GM23338 (cell line): ENCODE data around the gene NFATC3. TPM values are rescaled to one million over a fixed set of nuclear protein-coding genes. Genes with fewer than 3 reads are reported as not detected.

Experiments
- ATAC-seq: fragments of 200-7000 bp; cut with Tn5 transposase; 3 replicates; pipeline ENCODE4 v1.9.1; 2020
- DNase-seq: peaks from one replicate; pipeline ENCODE4 v3.0.0-alpha.2; 2015; ENCODE audit warnings: low spot score
- H2AFZ ChIP-seq: fragments of 200-600 bp; sonication (generic); 2 replicates; pipeline ENCODE4 v1.8.0; 2016; ENCODE audit warnings: antibody characterized with exemption, mild to moderate bottlenecking, moderate library complexity
- H3F3A ChIP-seq: fragments of 200-600 bp; sonication (generic); replicated peaks from 2 replicates; pipeline ENCODE4 v1.8.0; 2017; ENCODE audit warnings: antibody characterized with exemption, mixed run types, low read depth
- H3K27ac ChIP-seq: fragments of 200-600 bp; sonication (generic); 2 replicates; pipeline ENCODE4 v1.6.1; 2016; ENCODE audit warnings: low read depth
- H3K27me3 ChIP-seq: fragments of 200-600 bp; sonication (generic); 2 replicates; pipeline ENCODE4 v1.8.0; 2016; ENCODE audit warnings: mild to moderate bottlenecking, mixed run types, moderate library complexity; ENCODE audit not compliant: insufficient read depth
- H3K36me3 ChIP-seq: fragments of 200-600 bp; sonication (generic); 2 replicates; pipeline ENCODE4 v1.8.0; 2016; ENCODE audit warnings: mild to moderate bottlenecking; ENCODE audit not compliant: insufficient read depth
- H3K4me1 ChIP-seq: fragments of 200-600 bp; sonication (generic); 2 replicates; pipeline ENCODE4 v1.8.0; 2016; ENCODE audit warnings: mild to moderate bottlenecking, moderate library complexity; ENCODE audit not compliant: insufficient read depth
- H3K4me2 ChIP-seq: fragments of 200-600 bp; sonication (generic); 2 replicates; pipeline ENCODE4 v1.7.1; 2017; ENCODE audit warnings: mixed run types
- H3K4me3 ChIP-seq: fragments of 200-600 bp; sonication (generic); 2 replicates; pipeline ENCODE4 v1.6.1; 2016; ENCODE audit warnings: mixed run types
- H3K79me2 ChIP-seq: fragments of 200-600 bp; sonication (generic); replicated peaks from 2 replicates; pipeline ENCODE4 v1.8.0; 2017; ENCODE audit warnings: mild to moderate bottlenecking; ENCODE audit not compliant: insufficient read depth
- H3K9me2 ChIP-seq: fragments of 200-600 bp; sonication (generic); 2 replicates; pipeline ENCODE4 v1.8.0; 2017; ENCODE audit not compliant: insufficient read depth
- H4K20me1 ChIP-seq: fragments of 200-600 bp; sonication (generic); replicated peaks from 2 replicates; pipeline ENCODE4 v1.8.0; 2017; ENCODE audit warnings: mild to moderate bottlenecking; ENCODE audit not compliant: insufficient read depth
- H3K27ac Mint-ChIP-seq: 2 replicates; pipeline ENCODE4 v1.8.0; 2020; ENCODE audit warnings: inconsistent platforms, mild to moderate bottlenecking, moderate library complexity, mixed read lengths
- H3K27me3 Mint-ChIP-seq: 3 replicates; pipeline ENCODE4 v1.8.0; 2022; ENCODE audit warnings: low read depth, mild to moderate bottlenecking, moderate library complexity, mixed read lengths, inconsistent platforms; ENCODE audit not compliant: insufficient read depth, poor library complexity
- H3K36me3 Mint-ChIP-seq: 3 replicates; pipeline ENCODE4 v1.8.0; 2021; ENCODE audit warnings: low read depth, mild to moderate bottlenecking, inconsistent platforms, moderate library complexity, mixed read lengths
- H3K4me1 Mint-ChIP-seq: 3 replicates; pipeline ENCODE4 v1.8.0; 2020; ENCODE audit warnings: mild to moderate bottlenecking, inconsistent platforms, mixed read lengths
- H3K4me3 Mint-ChIP-seq: 3 replicates; pipeline ENCODE4 v1.8.0; 2021; ENCODE audit warnings: moderate library complexity, mild to moderate bottlenecking, inconsistent platforms, mixed read lengths
- H3K9me3 Mint-ChIP-seq: 3 replicates; pipeline ENCODE4 v1.8.0; 2020; ENCODE audit warnings: moderate library complexity, mild to moderate bottlenecking, inconsistent platforms, mixed read lengths
- CREB1 ChIP-seq: fragments of 250-450 bp; sonication (Bioruptor Pico); IDR thresholded peaks from 2 replicates; pipeline ENCODE4 v1.5.0; 2020; ENCODE audit warnings: low read depth, mild to moderate bottlenecking, moderate library complexity
- CTCF ChIP-seq, 2 experiments: fragments of 200-600 bp in 1 of 2; sonication (generic) in 1 of 2; conservative IDR thresholded peaks; 2 replicates each; pipeline versions ENCODE4 v1.5.1 to v1.6.1; 2016 to 2017; ENCODE audit warnings: antibody characterized with exemption in 2 of 2, low read depth in 2 of 2, mild to moderate bottlenecking in 2 of 2, moderate library complexity in 1 of 2
- EZH2 ChIP-seq: fragments of 200-600 bp; sonication (generic); IDR thresholded peaks from one replicate; pipeline ENCODE4 v1.8.0; 2017; ENCODE audit warnings: antibody characterized with exemption, mild to moderate bottlenecking, low read depth; ENCODE audit not compliant: unreplicated experiment
- EZH2phosphoT487 ChIP-seq: fragments of 200-600 bp; sonication (generic); IDR thresholded peaks from one replicate; pipeline ENCODE4 v1.8.1; 2018; ENCODE audit warnings: antibody characterized with exemption; ENCODE audit not compliant: unreplicated experiment
- JUNB ChIP-seq: IDR thresholded peaks from one replicate; pipeline ENCODE4 v1.6.1; 2016; ENCODE audit warnings: antibody characterized with exemption; ENCODE audit not compliant: unreplicated experiment
- NANOG ChIP-seq: IDR thresholded peaks from 2 replicates; pipeline ENCODE4 v1.6.1; 2016; ENCODE audit warnings: antibody characterized with exemption, borderline replicate concordance
- POLR2AphosphoS5 ChIP-seq: IDR thresholded peaks from 2 replicates; pipeline ENCODE4 v1.6.1; 2016; ENCODE audit warnings: antibody characterized with exemption, low read depth
- STAT1 ChIP-seq: IDR thresholded peaks from one replicate; pipeline ENCODE4 v1.6.1; 2016; ENCODE audit warnings: antibody characterized with exemption; ENCODE audit not compliant: unreplicated experiment
- ZNF114 ChIP-seq: fragments of 250-450 bp; sonication (Bioruptor Pico); IDR thresholded peaks from 2 replicates; pipeline ENCODE4 v1.5.0; 2020; ENCODE audit warnings: mild to moderate bottlenecking, moderate library complexity
- ZNF331 ChIP-seq: fragments of 250-450 bp; sonication (Bioruptor Pico); IDR thresholded peaks from 2 replicates; pipeline ENCODE4 v1.5.0; 2020; ENCODE audit warnings: low read depth, mild to moderate bottlenecking, moderate library complexity
- ZNF462 ChIP-seq: fragments of 250-450 bp; sonication (Bioruptor Pico); IDR thresholded peaks from 2 replicates; pipeline ENCODE4 v1.5.0; 2020; ENCODE audit warnings: mild to moderate bottlenecking, moderate library complexity
- polyA plus RNA-seq: library from polyadenylated mRNA; unstranded; fragments of >200 nt; fragmentation: Nextera tagmentation; extraction: Ambion mirVana; gene quantifications from 2 replicates; pipeline ENCODE4 v1.2.1, GENCODE V29; 2016
- total RNA-seq: library from RNA; depleted of rRNA; stranded (reverse); fragments of >200 nt; shearing (Covaris generic); gene quantifications from 2 replicates; pipeline ENCODE4 v1.2.3, GENCODE V29; 2014
- TF ChIP-seq, protein P1 (sequence below): IDR thresholded peaks from one replicate; pipeline ENCODE4 v1.6.1; 2018; ENCODE audit warnings: antibody characterized with exemption; ENCODE audit not compliant: unreplicated experiment

NFATC3 gene
- total and polyA plus RNA-seq, 2 experiments from 2014 or later = 9.2 to 40.9 TPM

DNA sequence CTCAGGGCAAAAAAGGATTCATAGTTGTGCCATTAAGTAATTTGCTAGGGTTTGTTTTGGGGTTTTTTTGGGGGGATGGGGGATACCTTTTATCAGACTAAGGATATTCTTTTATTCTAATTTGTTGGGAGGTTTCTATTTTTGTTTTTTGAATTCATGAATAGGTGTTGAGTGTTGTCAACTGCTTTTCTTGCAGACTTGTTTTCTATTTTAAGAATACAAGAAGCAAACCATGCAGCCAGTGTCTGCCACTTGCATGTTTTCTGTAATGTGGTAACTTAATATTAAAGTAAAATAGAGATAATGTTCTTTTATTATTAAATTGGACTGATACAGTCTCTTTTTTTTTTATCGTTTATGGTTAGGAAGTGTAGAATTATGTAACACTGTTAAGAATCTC is 49.5 kb downstream of the NFATC3 start:
- Histone ChIP-seq H3K9me2 (no peaks in the 10 kb centered on the region), H4K20me1 (peaks cover 14% of the 10 kb centered on the region), H2AFZ (no peak overlapping the region), H3K4me1 (no peaks in the 10 kb centered on the region), H3K27ac (no peak overlapping the region), H3K4me2 (no peak overlapping the region), H3K79me2 (peaks cover 27% of the 10 kb centered on the region; the same call in 1 of the 2 replicates), H3K27me3 (no peaks in the 10 kb centered on the region), H3F3A (no peaks in the 10 kb centered on the region; the same call in 1 of the 2 replicates), H3K36me3 (no peaks in the 10 kb centered on the region), H3K4me3 (no peak overlapping the region)
- Mint-ChIP-seq H3K27ac (no peak overlapping the region), H3K36me3 (peaks cover 3% of the 10 kb centered on the region; the same call in 1 of the 3 replicates), H3K4me3 (no peak overlapping the region), H3K27me3 (peaks cover 4% of the 10 kb centered on the region), H3K9me3 (no peaks in the 10 kb centered on the region), H3K4me1 (no peaks in the 10 kb centered on the region)
- DNase-seq = no peak
- ATAC-seq = no peak
- TF ChIP-seq STAT1 (no peak), POLR2AphosphoS5 (no peak), ZNF331 (CRISPR knock-in tag) (no peak), NANOG (no peak), JUNB (no peak), EZH2 (no peak), CTCF (conservative IDR thresholded peaks at IDR 0.05; ENCODE audit: low read depth in 2 of 2) (no peak), ZNF462 (CRISPR knock-in tag) (no peak), ZNF114 (CRISPR knock-in tag) (no peak), EZH2phosphoT487 (no peak), CREB1 (CRISPR knock-in tag) (no peak)
- TF ChIP-seq, protein P1, sequence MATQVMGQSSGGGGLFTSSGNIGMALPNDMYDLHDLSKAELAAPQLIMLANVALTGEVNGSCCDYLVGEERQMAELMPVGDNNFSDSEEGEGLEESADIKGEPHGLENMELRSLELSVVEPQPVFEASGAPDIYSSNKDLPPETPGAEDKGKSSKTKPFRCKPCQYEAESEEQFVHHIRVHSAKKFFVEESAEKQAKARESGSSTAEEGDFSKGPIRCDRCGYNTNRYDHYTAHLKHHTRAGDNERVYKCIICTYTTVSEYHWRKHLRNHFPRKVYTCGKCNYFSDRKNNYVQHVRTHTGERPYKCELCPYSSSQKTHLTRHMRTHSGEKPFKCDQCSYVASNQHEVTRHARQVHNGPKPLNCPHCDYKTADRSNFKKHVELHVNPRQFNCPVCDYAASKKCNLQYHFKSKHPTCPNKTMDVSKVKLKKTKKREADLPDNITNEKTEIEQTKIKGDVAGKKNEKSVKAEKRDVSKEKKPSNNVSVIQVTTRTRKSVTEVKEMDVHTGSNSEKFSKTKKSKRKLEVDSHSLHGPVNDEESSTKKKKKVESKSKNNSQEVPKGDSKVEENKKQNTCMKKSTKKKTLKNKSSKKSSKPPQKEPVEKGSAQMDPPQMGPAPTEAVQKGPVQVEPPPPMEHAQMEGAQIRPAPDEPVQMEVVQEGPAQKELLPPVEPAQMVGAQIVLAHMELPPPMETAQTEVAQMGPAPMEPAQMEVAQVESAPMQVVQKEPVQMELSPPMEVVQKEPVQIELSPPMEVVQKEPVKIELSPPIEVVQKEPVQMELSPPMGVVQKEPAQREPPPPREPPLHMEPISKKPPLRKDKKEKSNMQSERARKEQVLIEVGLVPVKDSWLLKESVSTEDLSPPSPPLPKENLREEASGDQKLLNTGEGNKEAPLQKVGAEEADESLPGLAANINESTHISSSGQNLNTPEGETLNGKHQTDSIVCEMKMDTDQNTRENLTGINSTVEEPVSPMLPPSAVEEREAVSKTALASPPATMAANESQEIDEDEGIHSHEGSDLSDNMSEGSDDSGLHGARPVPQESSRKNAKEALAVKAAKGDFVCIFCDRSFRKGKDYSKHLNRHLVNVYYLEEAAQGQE = no peak
